ENCODE measurements around the gene ZNF710. TPM values are rescaled to one million over a fixed set of nuclear protein-coding genes. Genes with fewer than 3 reads are reported as not detected.

Gene ZNF710
- total RNA-seq, 1 donor from 2014 or later: 8.7 TPM

Other genes with a start within 250 kb of the ZNF710 start
- not detected in 2 replicates for gene MESP2, start 225.0 kb upstream of the ZNF710 start, total RNA-seq
- 7.1 and 16.1 TPM in 2 replicates for gene ANPEP, start 186.5 kb upstream of the ZNF710 start, total RNA-seq
- gene AP3S2, start 107.3 kb upstream of the ZNF710 start, total RNA-seq: 40.8 and 42.2 TPM in 2 replicates
- gene ARPIN, start 88.4 kb upstream of the ZNF710 start, total RNA-seq: 10.7 and 11.4 TPM in 2 replicates
- 103 and 113 TPM in 2 replicates for gene IDH2, start 101.1 kb downstream of the ZNF710 start, total RNA-seq
- 5.6 and 11.3 TPM in 2 replicates for gene SEMA4B, start 200.0 kb downstream of the ZNF710 start, total RNA-seq
- gene CIB1, start 232.6 kb downstream of the ZNF710 start, total RNA-seq: 40.1 and 47.3 TPM in 2 replicates
- 9.2 and 10.0 TPM in 2 replicates for gene GDPGP1, start 232.9 kb downstream of the ZNF710 start, total RNA-seq
- gene TTLL13, start 248.2 kb downstream of the ZNF710 start, total RNA-seq: under 0.01 and 0.13 TPM in 2 replicates

Data from dermis microvascular lymphatic vessel endothelial cell (primary cell).